A673 (cell line): ENCODE data around the gene YAF2. TPM values are rescaled to one million over a fixed set of nuclear protein-coding genes. Genes with fewer than 3 reads are reported as not detected.

Source experiments
- Bru-seq: library from RNA; stranded (reverse); fragments of 400-500 nt; gene quantifications from one replicate; lab custom pipeline; 2021; lab: Mats Ljungman, UMichigan
- BruChase-seq, 2 experiments: library from RNA; stranded (reverse); fragments of 400-500 nt; gene quantifications; one replicate each; lab custom pipeline; 2021; lab: Mats Ljungman, UMichigan
- BruUV-seq: library from RNA; stranded (reverse); fragments of 400-500 nt; replicated peaks from 2 replicates; lab custom pipeline; 2021; lab: Mats Ljungman, UMichigan
- CTCF ChIA-PET: fragments of 300-600 bp; sonication (Branson Sonifier 250); formaldehyde crosslinking; loops from one replicate; lab custom pipeline; 2022; ENCODE audit warnings: antibody characterized with exemption; lab: Charles Lee
- POLR2A ChIA-PET: fragments of 300-600 bp; sonication (Branson Sonifier 250); formaldehyde crosslinking; loops from one replicate; lab custom pipeline; 2022; ENCODE audit warnings: antibody characterized with exemption; ENCODE audit not compliant: low non-redundant PET; lab: Charles Lee
- DNase-seq: peaks from one replicate; pipeline ENCODE4 v3.0.0-alpha.2; 2015; ENCODE audit warnings: low spot score
- H3K27ac ChIP-seq: fragments of 200-600 bp; sonication (generic); 2 replicates; pipeline ENCODE4 v1.5.1; 2016; ENCODE audit warnings: mixed run types, low read depth, mild to moderate bottlenecking, mixed read lengths, antibody characterized with exemption, low read length; ENCODE audit not compliant: poor library complexity, severe bottlenecking
- H3K27me3 ChIP-seq: fragments of 200-600 bp; sonication (generic); replicated peaks from 2 replicates; pipeline ENCODE4 v1.6.1; 2017; ENCODE audit warnings: mixed run types, low read depth, mild to moderate bottlenecking, mixed read lengths, antibody characterized with exemption, low read length; ENCODE audit not compliant: insufficient read depth, poor library complexity
- H3K36me3 ChIP-seq: fragments of 200-600 bp; sonication (generic); 2 replicates; pipeline ENCODE4 v1.6.1; 2016; ENCODE audit warnings: mixed run types, mild to moderate bottlenecking, mixed read lengths, antibody characterized with exemption, low read length; ENCODE audit not compliant: insufficient read depth, poor library complexity, severe bottlenecking
- H3K4me1 ChIP-seq: fragments of 200-600 bp; sonication (generic); 2 replicates; pipeline ENCODE4 v1.6.1; 2017; ENCODE audit warnings: mixed run types, mild to moderate bottlenecking, mixed read lengths, antibody characterized with exemption, low read length; ENCODE audit not compliant: insufficient read depth, poor library complexity, severe bottlenecking
- H3K4me3 ChIP-seq: fragments of 200-600 bp; sonication (generic); 2 replicates; pipeline ENCODE4 v1.5.1; 2016; ENCODE audit warnings: low read depth, mixed run types, mild to moderate bottlenecking, mixed read lengths, low read length; ENCODE audit not compliant: poor library complexity, severe bottlenecking
- H3K9me3 ChIP-seq: fragments of 200-600 bp; sonication (generic); 2 replicates; pipeline ENCODE4 v1.6.1; 2016; ENCODE audit warnings: mixed run types, low read depth, mild to moderate bottlenecking, mixed read lengths, antibody characterized with exemption, low read length; ENCODE audit not compliant: poor library complexity, severe bottlenecking
- EZH2 ChIP-seq: fragments of 200-600 bp; sonication (generic); IDR thresholded peaks from 2 replicates; pipeline ENCODE4 v1.6.1; 2017; ENCODE audit warnings: borderline replicate concordance, low read depth, mild to moderate bottlenecking, mixed read lengths, antibody characterized with exemption, low read length; ENCODE audit not compliant: poor library complexity, severe bottlenecking
- intact Hi-C: fragments of 100-400 bp; cut with micrococcal nuclease; formaldehyde crosslinking; loops from one replicate; pipeline ENCODE4 v1.10.0; 2022; ENCODE audit not compliant: unreplicated experiment
- long read RNA-seq: library from polyadenylated mRNA; stranded (forward); transcript quantifications from one replicate; pipeline ENCODE4 v2.0.0, GENCODE V29; 2022
- total RNA-seq: library from RNA; stranded (reverse); gene quantifications from 2 replicates; pipeline ENCODE4 v1.2.3, GENCODE V29; 2021
- TF ChIP-seq, protein P1 (sequence below): fragments of 300-800, 200-600 bp; sonication (generic); conservative IDR thresholded peaks from 2 replicates; pipeline ENCODE4 v1.5.1; 2017; ENCODE audit warnings: low read depth, mild to moderate bottlenecking, antibody characterized with exemption, low read length, moderate library complexity, mixed read lengths

YAF2 gene, protein sequence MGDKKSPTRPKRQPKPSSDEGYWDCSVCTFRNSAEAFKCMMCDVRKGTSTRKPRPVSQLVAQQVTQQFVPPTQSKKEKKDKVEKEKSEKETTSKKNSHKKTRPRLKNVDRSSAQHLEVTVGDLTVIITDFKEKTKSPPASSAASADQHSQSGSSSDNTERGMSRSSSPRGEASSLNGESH
- total RNA-seq (28.7 and 32.9 TPM in 2 replicates), Bru-seq, nascent RNA (percentile 84 among the genes with signal in this experiment), BruChase-seq, experiment 1, labeled RNA remaining after a 2-hour chase (percentile 75 among the genes with signal in this experiment), BruChase-seq, experiment 2, labeled RNA remaining after a 6-hour chase (percentile 74 among the genes with signal in this experiment)
- long read RNA-seq, full-length matches to known transcripts: 23 of 29 reads
- long read RNA-seq, partial matches to known transcripts: 1 of 29 reads
- long read RNA-seq, other reads (novel, unspliced or antisense): 5 of 29 reads

GRCh38 chr12:42238240-42239140 is at the start of gene YAF2:
Gene YAF2, minus strand, starts transcription at chr12:42238248. Its CDS starts 68 bp downstream, at chr12:42238180.
- TF ChIP-seq, protein P1, sequence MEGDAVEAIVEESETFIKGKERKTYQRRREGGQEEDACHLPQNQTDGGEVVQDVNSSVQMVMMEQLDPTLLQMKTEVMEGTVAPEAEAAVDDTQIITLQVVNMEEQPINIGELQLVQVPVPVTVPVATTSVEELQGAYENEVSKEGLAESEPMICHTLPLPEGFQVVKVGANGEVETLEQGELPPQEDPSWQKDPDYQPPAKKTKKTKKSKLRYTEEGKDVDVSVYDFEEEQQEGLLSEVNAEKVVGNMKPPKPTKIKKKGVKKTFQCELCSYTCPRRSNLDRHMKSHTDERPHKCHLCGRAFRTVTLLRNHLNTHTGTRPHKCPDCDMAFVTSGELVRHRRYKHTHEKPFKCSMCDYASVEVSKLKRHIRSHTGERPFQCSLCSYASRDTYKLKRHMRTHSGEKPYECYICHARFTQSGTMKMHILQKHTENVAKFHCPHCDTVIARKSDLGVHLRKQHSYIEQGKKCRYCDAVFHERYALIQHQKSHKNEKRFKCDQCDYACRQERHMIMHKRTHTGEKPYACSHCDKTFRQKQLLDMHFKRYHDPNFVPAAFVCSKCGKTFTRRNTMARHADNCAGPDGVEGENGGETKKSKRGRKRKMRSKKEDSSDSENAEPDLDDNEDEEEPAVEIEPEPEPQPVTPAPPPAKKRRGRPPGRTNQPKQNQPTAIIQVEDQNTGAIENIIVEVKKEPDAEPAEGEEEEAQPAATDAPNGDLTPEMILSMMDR: no peak
- no peak for TF ChIP-seq EZH2
- Histone ChIP-seq H3K27ac (peak within 1 kb of the TSS; percentile 85), H3K27me3 (no peaks in the 10 kb centered on the region), H3K4me3 (peak within 1 kb of the TSS; percentile 91), H3K9me3 (no peaks in the 10 kb centered on the region), H3K4me1 (peaks cover 8% of the 10 kb centered on the region), H3K36me3 (peaks cover 3% of the 10 kb centered on the region)
- ChIA-PET POLR2A (interaction anchor here (0.6 kb wide), 1 partner anchor 93 kb away, joined by 7 read pairs; no protein-coding TSS in a partner anchor), CTCF (no interaction called here)
- no TSS peak for BruUV-seq
- DNase-seq: peak; percentile 94
- intact Hi-C loops: no loop called here

DNA sequence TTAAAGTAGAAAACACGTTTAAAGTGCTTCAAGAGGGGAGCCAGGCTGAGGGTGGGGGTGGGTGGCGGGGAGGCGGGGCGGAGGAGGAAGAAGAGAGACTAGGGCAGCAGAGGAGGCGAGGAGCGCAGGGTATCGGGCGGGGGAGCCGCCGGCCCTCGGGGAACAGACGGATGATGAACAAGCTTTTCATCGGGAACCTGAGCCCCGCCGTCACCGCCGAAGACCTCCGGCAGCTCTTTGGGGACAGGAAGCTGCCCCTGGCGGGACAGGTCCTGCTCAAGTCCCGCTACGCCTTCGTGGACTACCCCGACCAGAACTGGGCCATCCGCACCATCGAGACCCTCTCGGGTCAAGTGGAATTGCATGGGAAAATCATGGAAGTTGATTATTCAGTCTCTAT is 48.7 kb upstream of the YAF2 start:
- intact Hi-C loops: no loop called here
- no TSS peak for BruUV-seq
- no peak overlapping the region for H3K27ac ChIP-seq
- ChIA-PET POLR2A (no interaction called here), CTCF (no interaction called here)
- no peaks in the 10 kb centered on the region for H3K36me3 ChIP-seq
- H3K4me1 ChIP-seq: peaks cover 18% of the 10 kb centered on the region
- no peaks in the 10 kb centered on the region for H3K9me3 ChIP-seq
- TF ChIP-seq, protein P1: no peak
- no peak for TF ChIP-seq EZH2
- H3K27me3 ChIP-seq: no peaks in the 10 kb centered on the region
- no peak for DNase-seq
- H3K4me3 ChIP-seq: no peak overlapping the region

DNA sequence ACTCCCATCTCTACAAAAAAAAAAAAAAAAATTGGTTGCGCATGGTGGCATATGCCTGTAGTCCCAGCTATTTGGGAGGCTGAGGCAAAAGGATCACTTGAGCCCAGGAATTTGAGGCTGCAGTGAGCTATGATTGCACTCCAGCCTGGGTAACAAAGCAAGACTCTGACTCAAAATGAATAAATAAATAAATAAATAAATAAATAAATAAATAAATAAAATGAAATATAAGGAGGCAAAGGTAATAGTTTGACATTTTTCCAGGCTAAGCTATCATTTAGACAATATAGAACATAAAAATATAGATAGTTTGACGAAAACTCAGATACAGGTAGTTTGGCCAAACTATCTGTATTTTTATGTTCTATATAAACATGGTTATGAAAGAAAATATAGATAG is 47.4 kb upstream of the YAF2 start:
- ChIA-PET CTCF (no interaction called here), POLR2A (no interaction called here)
- peaks cover 18% of the 10 kb centered on the region for H3K4me1 ChIP-seq
- BruUV-seq: no TSS peak
- H3K27me3 ChIP-seq: no peaks in the 10 kb centered on the region
- TF ChIP-seq, protein P1: no peak
- no peak for TF ChIP-seq EZH2
- H3K27ac ChIP-seq: no peak overlapping the region
- H3K36me3 ChIP-seq: no peaks in the 10 kb centered on the region
- intact Hi-C loops: no loop called here
- H3K4me3 ChIP-seq: no peak overlapping the region
- DNase-seq: no peak
- H3K9me3 ChIP-seq: no peaks in the 10 kb centered on the region
